SK-N-SH treated with all-trans-retinoic acid at 6 μM for 48 hours (cell line): ENCODE data around the gene OLFML3.

Experiments used
- ATAC-seq: fragments of 200-7000 bp; cut with Tn5 transposase; 3 replicates; pipeline ENCODE4 v1.9.1; 2020; ENCODE audit warnings: mild to moderate bottlenecking, moderate library complexity
- ARNTL ChIP-seq: fragments of 450-650 bp; formaldehyde crosslinking; IDR thresholded peaks from 2 replicates; pipeline ENCODE4 v1.5.0; 2020; ENCODE audit warnings: low read depth, mild to moderate bottlenecking, moderate library complexity, borderline replicate concordance
- BACH2 ChIP-seq: fragments of 250-450 bp; sonication (Bioruptor Pico); IDR thresholded peaks from 2 replicates; pipeline ENCODE4 v1.9.0; 2021; ENCODE audit warnings: mild to moderate bottlenecking, borderline replicate concordance
- CREB5 ChIP-seq: fragments of 250-450 bp; sonication (Bioruptor Pico); IDR thresholded peaks from 2 replicates; pipeline ENCODE4 v1.5.1; 2020; ENCODE audit warnings: low read depth, mild to moderate bottlenecking, moderate library complexity
- ESRRG ChIP-seq: fragments of 250-450 bp; sonication (Bioruptor Pico); IDR thresholded peaks from 2 replicates; pipeline ENCODE4 v1.6.1; 2021; ENCODE audit warnings: mild to moderate bottlenecking
- GLIS3 ChIP-seq: fragments of 250-450 bp; sonication (Bioruptor Pico); IDR thresholded peaks from 2 replicates; pipeline ENCODE4 v1.5.0; 2020; ENCODE audit warnings: mild to moderate bottlenecking, moderate library complexity
- ISL1 ChIP-seq: fragments of 250-450 bp; sonication (Bioruptor Pico); IDR thresholded peaks from 2 replicates; pipeline ENCODE4 v2.1.2; 2022; ENCODE audit warnings: mild to moderate bottlenecking, moderate library complexity
- PATZ1 ChIP-seq: fragments of 250-450 bp; sonication (Bioruptor Pico); IDR thresholded peaks from 2 replicates; pipeline ENCODE4 v1.8.0; 2020; ENCODE audit warnings: mild to moderate bottlenecking, moderate library complexity, borderline replicate concordance
- PPARA ChIP-seq: fragments of 250-450 bp; sonication (Bioruptor Pico); IDR thresholded peaks from 2 replicates; pipeline ENCODE4 v1.5.0; 2020; ENCODE audit warnings: mild to moderate bottlenecking, borderline replicate concordance
- RARB ChIP-seq: fragments of 250-450 bp; sonication (Bioruptor Pico); IDR thresholded peaks from 2 replicates; pipeline ENCODE4 v1.8.0; 2021; ENCODE audit warnings: mild to moderate bottlenecking, moderate library complexity
- SNAI2 ChIP-seq: fragments of 250-450 bp; sonication (Bioruptor Pico); IDR thresholded peaks from 2 replicates; pipeline ENCODE4 v1.5.0; 2020; ENCODE audit warnings: mild to moderate bottlenecking, moderate library complexity
- TCF4 ChIP-seq: fragments of 250-450 bp; sonication (Bioruptor Pico); IDR thresholded peaks from 2 replicates; pipeline ENCODE4 v1.8.0; 2021; ENCODE audit warnings: mild to moderate bottlenecking, moderate library complexity, borderline replicate concordance
- TSHZ2 ChIP-seq: fragments of 250-450 bp; sonication (Bioruptor Pico); IDR thresholded peaks from 2 replicates; pipeline ENCODE4 v1.5.0; 2020; ENCODE audit warnings: mild to moderate bottlenecking, moderate library complexity
- ZC3H10 ChIP-seq: fragments of 250-450 bp; sonication (Bioruptor Pico); IDR thresholded peaks from 2 replicates; pipeline ENCODE4 v1.5.1; 2021; ENCODE audit warnings: mild to moderate bottlenecking, moderate library complexity
- ZFP3 ChIP-seq: fragments of 250-450 bp; sonication (Bioruptor Pico); IDR thresholded peaks from 2 replicates; pipeline ENCODE4 v1.5.0; 2020; ENCODE audit warnings: mild to moderate bottlenecking, moderate library complexity
- ZNF70 ChIP-seq: fragments of 450-650 bp; formaldehyde crosslinking; IDR thresholded peaks from 2 replicates; pipeline ENCODE4 v1.5.0; 2020; ENCODE audit warnings: mild to moderate bottlenecking, moderate library complexity

Gene OLFML3

GRCh38 chr1:113978863-113979702, at the start of gene OLFML3:
Gene OLFML3, plus strand, starts transcription at chr1:113979474. Its CDS starts 43 bp downstream, at chr1:113979517.
- ATAC-seq: peak; percentile 90
- TF ChIP-seq ISL1 (CRISPR knock-in tag): peak; percentile 89
- TF ChIP-seq GLIS3 (CRISPR knock-in tag): no peak
- TF ChIP-seq BACH2 (CRISPR knock-in tag): no peak
- TF ChIP-seq CREB5 (CRISPR knock-in tag): 0 out of 2 replicates have a peak, but pooled peaks have one; percentile 31
- peak; percentile 45; the same call in 1 of the 2 replicates for TF ChIP-seq ZNF70 (CRISPR knock-in tag)
- peak; percentile 78; the same call in 1 of the 2 replicates for TF ChIP-seq PATZ1 (CRISPR knock-in tag)
- TF ChIP-seq RARB: 0 out of 2 replicates have a peak, but pooled peaks have one; percentile 30
- TF ChIP-seq ARNTL (CRISPR knock-in tag): no peak
- TF ChIP-seq TCF4 (CRISPR knock-in tag): peak; percentile 86

GRCh38 chr1:113929750-113930498, 49.4 kb upstream of the OLFML3 start:
- ATAC-seq: peak; percentile 55
- 0 out of 2 replicates have a peak, but pooled peaks have one; percentile 18 for TF ChIP-seq ZFP3 (CRISPR knock-in tag)
- no peak for TF ChIP-seq TSHZ2 (CRISPR knock-in tag)

GRCh38 chr1:113930499-113931161, 48.6 kb upstream of the OLFML3 start:
- ATAC-seq: peak; percentile 72
- TF ChIP-seq PPARA (CRISPR knock-in tag): no peak
- no peak for TF ChIP-seq ZC3H10 (CRISPR knock-in tag)
- TF ChIP-seq ESRRG (CRISPR knock-in tag): no peak
- no peak for TF ChIP-seq ZFP3 (CRISPR knock-in tag)
- peak; percentile 35; the same call in 1 of the 2 replicates for TF ChIP-seq PATZ1 (CRISPR knock-in tag)
- TF ChIP-seq SNAI2: no peak
- no peak for TF ChIP-seq CREB5 (CRISPR knock-in tag)
- no peak for TF ChIP-seq TCF4 (CRISPR knock-in tag)
- TF ChIP-seq, all 23 proteins: peak for 1
